GM21723 (cell line): ENCODE data around the gene PCYT1A.
"Not testable (repeated sequence)": the region's sequence is repeated elsewhere in the genome, so short reads cannot be mapped to it uniquely, and the experiment has no call there.

Experiments used
- ATAC-seq: cut with Tn5 transposase; IDR thresholded peaks from one replicate; pipeline ENCODE4 v1.9.1; 2021; ENCODE audit warnings: mild to moderate bottlenecking, moderate library complexity; ENCODE audit not compliant: unreplicated experiment

The PCYT1A gene

DNA sequence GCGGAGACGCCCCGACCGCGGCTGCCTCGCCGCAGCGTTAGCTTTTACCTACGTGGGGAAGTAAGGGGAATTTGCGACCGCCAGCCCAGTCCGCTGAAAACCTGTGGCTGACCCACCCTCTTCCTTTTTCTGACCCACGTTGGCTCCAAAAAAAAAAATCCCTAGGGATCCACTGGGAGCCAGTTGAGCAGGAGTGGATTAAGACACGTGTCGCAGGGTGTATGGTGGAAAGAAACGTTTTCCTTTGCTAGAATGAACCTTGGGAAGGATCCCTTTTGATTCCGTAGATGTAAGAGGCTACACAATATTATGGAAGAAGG lies 575 bp upstream of the PCYT1A start:
- ATAC-seq, result no peak

DNA sequence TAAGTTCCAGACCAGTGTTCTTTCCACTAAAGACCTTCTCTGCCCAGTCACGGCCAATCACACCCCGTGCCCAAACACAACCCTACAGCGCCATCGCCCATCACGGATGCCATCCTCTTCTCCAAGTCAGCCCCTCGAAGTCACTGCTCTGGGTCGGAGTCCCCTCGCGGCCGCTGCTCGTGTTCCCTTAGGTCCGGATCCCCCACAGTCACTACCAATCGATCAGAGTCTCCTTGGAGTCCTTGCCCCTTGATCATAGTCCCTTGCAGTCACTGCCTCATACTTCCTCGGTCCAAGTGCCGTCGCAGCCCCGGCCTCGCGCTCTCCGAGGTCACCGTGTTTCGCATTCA lies 461 bp downstream of the PCYT1A start:
- no peak for ATAC-seq

DNA sequence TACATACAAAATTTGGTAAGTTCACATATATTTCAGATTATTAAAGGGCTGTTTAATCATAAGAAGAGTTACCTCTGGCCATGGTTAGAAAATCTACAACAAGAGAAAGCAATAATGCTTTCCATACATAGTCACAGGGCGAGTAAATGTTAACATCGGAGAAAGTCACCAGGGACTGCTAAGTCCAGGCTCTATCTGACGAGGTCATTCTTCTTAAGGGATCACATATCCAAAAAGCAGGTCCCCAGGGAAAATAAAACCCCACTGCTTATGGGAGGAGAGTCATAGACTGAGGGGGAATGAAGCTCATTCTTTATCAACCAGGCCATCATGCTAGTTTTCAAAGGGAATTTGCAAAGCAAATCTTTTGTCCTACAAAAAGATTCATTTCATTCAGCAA lies 3.1 kb downstream of the PCYT1A start:
- no peak for ATAC-seq

DNA sequence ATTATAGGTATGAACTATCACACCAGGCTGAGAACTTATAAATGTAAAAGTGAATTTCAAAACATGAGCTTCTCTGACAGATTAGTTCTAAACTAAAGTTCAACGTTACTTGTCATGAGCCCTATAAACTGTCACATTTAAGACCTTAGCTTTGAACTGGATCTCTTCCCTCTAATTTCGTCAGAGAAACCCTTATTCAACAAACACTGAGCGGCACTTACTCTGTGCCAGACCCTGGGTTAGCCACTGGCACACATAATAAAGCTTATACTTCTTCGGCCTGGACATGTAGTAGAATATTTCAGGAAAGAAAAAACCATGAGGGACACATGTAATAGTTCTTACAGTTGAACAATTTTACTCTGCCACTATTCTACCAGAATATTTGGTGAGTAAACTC lies 5.6 kb downstream of the PCYT1A start:
- no peak for ATAC-seq

DNA sequence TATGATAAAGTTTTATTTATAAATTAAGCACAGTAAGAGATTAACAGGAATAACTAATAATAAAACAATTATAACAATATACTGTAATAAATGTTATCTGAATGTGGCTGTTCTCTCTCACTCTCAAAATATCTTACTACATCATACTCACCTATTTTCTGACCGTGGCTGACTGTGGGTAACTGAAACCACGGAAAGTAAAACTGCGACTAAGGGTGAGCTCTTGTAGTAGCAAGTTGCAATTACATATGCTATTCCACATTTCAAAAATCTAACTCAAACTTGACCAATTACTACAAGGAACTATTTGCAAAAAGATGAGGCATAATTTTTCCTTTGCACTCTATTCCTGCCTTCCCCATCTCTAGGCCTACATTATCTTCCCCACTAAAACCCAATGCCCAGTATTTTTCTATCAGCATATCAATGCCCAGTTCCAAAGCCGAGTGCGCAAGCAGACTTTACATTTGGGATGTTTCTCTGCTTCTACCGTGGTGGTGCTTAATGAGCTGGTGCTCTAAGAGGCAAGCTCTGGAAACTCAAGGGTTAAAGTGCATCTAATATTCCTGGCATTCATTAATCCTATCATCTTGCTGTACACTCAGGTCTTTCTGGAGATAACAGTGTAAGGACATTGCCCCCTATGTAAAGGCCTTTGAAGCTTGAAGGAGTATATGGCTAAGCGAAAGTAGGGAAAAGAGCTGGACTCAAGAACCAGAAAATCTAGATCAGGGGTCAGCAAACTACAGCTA lies 6.7 kb downstream of the PCYT1A start:
- peak; percentile 73 for ATAC-seq

DNA sequence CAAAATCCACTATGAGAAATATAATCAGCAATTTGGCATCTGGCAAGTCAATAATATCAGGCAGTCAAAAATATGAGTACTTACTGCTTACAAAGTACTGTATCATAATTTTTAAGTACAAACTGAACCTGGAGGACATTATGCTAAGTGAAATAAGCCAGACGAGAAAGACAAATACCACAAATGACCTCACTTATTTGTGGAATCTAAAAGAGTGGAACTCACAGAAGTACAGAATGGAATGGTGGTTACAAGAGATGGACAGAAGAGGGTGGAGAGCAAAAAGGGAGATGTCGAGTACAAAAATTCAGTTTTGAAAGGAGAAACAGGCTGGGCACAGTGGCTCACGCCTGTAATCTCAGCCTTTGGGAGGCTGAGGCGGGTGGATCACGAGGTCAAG lies 12.4 kb downstream of the PCYT1A start:
- ATAC-seq, result no peak

DNA sequence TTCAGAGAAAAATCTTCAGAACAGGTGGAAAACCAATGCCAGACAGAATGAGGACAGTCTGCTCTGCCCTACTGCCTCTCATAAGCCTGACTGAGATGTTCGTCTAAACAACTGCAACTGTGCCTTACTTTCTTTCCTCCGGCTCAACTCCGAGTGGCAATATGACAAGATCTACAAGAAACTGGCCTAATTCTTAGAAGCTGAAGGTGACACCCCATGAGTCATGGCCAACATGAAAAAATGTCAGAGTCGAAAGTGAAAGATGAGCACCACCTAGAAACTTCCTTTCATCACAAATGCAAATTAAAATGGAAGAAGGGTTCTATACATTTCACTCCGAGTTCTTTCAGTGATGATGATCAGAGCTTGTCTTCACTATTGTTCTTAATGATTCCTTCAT lies 12.9 kb downstream of the PCYT1A start:
- peak; percentile 87 for ATAC-seq

DNA sequence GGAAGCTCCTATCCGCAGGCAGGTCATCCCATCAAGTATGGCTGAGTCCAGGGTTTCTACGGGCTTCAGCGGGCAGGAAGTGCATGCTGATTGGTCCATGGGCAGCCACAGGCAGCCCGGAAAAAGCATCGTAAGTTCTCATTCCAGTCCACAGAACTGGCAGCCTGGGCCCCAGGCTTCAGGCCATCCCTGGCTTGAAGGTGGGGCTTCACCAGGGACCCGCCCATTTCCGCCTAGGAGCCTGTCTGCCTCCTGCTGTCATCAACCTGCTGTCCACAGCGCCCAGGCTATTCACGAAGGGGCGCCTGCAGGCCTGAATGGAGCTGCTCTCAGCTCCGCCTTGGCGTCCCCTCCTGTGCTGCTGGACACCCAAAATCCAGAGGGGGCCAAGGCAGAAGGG lies 13.9 kb downstream of the PCYT1A start:
- no peak for ATAC-seq

DNA sequence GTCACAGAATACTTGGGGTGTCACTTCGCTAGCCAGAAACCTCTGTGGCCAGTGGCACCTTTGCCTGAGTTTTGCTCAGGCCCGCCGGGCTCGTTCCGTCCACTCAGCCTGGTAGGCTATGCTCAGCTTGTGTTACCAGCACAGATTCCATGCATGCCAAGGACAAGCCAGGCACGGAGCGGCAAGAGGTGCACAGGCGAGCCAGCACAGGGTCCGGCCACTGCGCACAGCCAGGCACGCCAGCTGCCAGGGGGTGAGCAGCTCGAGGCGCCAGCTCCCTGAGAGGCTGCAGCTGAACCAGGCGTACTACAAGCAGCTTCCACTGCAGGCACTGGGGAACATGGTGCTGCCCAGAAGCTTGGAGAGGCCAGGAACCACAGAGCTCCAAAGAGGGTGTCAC lies 14.7 kb downstream of the PCYT1A start:
- ATAC-seq, result no peak

DNA sequence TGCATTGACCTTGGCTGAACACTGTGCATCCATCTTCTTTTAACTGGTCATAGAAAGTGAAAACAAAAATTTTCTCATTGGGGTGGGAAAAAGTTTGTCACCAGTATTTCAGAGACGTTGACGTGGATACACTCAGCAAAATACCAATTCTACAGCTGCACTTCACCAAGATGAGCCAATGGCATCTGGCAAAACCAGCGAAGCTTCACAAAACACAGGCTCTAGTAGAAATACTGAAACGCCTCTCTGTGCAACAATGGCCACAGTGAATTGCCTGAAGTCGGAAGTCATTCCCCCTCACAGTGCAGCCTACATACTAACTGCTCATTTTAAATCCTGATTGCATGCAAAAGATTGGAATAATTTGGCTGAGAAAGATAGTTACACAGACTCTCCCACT lies 17.0 kb downstream of the PCYT1A start:
- ATAC-seq, result no peak

DNA sequence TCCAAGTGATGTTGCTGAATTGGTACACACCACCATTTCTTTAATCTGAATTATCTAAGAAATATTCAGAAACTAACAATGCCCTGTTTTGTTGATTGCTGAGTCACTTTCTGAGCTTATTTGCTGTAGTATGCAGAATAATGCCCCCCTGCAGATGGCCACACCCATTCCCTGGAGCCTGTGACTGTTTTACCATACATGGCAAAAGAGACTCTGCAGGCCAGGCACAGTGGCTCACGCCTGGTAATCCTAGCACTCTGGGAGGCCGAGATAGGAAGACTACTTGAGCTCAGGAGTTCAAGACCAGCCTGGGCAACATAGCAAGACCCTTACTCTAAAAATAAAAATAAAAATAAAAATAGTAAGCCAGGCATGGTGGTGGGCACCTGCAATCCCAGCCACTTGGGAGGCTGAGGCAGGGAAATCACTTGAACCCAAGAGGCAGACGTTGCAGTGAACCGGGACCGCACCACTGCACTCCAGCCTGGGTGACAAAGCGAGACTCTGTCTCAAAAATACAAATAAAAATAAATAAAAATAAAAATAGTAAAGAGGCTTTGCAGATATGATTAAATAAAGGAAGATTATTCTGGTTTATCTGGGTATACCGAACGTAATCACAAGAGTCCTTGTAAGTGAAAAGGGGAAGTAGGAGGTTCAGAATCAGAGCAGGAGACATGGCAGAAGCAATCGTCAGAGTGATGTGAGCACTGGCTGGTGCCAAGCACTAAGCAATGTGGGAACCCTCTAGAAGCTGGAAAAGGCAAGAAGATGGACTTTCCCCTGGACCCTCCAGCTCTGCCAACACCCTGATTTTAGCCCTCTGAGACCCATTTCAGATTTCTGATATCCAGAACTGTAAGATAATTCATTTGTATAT lies 19.0 kb downstream of the PCYT1A start:
- ATAC-seq, result no peak

DNA sequence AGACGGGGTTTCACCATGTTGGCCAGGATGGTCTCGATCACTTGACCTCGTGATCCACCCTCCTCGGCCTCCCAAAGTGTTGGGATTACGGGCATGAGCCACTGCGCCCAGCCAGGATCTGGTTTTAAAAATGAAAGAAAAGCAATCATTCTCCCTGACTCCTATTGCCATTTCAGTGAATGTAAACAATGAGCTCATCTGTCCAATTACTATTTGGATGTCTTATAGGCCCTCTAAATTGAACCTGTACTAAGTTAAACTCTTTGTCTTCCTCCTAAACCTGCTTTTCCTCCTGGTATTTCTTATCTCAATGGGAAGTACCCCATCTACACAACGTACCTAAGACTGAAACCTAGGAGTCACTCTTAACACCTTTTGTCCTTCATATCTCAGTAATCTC lies 23.7 kb downstream of the PCYT1A start:
- ATAC-seq, result no peak

DNA sequence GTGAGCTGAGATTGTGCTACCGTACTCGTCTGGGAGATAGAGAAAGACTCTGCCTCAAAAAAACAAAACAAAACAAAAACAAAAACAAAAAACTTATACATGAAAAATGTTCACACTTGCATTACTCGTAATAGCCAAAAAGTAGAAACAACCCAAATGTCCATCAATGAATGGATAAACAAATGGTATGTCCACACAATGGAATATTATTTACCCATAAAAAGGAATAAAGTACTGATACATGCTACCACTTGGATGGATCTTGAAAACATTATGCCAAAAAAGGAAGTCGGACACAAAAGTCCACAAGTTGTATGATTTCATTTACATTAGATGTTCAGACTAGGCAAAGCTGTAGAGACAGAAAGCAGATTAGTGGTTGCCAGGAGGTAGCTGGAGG lies 26.7 kb downstream of the PCYT1A start:
- ATAC-seq, result no peak

DNA sequence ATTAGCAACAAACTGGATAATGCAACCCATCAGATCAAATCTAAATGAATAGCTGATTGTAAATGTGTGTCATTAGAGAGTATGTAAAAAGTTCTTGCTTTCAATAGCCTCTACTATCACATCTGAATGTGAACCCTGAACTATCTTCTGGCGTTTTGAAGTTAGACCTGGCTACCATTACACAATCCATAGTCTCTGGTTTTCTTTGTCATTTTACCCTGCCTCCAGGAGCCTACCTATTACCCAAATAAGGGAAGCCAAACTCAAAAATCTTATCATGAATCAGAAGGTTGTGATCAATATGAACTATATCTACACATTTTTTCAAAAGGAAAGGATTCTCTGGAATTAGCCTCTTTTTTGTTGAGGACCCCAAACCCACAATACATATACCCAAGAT lies 31.8 kb downstream of the PCYT1A start:
- no peak for ATAC-seq

DNA sequence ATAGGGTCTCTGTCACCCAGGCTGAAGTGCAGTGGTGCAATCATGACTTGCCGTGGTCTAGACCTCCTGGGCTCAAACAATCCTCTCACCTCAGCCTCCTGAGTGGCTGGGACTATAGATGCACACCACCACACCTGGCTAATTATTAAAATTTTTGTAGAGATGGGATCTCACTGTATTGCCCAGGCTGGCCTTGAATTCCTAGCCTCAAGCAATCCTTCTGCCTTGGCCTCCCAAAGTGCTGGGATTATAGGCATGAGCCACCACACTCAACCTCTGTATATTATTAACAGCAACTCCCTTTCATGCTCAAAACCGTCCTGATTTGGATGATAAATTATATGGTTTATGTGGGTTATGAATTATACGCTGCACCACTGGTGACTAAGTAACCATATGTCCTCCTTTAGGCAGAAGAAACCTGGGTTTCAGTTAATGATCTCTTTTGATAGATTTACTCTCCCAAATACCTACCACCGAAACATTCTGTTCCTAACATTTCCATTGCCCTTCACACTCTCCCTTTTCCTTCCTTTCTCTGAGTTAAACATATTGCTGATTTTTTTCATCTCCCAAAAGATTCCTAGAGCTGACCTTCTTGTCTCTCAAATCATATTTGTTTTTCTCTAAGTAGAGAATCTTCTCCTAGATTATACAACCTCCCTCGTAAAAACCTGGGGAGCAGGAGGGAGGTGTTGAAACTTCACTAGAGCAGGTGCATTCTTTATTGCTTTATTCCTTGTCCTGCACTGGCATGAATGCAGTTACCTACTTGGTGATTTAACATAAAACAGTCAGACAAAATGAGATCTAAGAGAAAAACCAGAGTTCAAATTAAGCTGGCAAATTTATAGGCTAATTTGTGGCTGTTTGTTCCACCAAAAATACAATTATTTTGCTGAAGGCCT lies 32.9 kb downstream of the PCYT1A start:
- no peak for ATAC-seq

DNA sequence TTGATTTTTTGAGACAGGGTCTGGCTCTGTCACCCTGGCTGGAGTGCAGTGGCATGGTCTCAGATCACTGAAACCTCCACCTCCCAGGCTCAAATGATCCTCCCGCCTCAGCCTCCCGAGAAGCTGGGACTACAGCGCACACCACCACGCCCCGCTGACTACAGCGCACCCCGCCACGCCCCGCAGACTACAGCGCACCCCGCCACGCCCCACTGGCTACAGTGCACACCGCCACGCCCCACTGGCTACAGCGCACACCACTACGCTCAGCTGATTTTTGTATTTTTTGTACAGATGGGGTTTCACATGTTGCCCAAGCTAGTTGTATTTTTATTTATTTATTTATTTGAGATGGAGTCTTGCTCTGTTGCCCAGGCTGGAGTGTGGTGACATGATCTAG lies 35.6 kb downstream of the PCYT1A start:
- no peak for ATAC-seq

DNA sequence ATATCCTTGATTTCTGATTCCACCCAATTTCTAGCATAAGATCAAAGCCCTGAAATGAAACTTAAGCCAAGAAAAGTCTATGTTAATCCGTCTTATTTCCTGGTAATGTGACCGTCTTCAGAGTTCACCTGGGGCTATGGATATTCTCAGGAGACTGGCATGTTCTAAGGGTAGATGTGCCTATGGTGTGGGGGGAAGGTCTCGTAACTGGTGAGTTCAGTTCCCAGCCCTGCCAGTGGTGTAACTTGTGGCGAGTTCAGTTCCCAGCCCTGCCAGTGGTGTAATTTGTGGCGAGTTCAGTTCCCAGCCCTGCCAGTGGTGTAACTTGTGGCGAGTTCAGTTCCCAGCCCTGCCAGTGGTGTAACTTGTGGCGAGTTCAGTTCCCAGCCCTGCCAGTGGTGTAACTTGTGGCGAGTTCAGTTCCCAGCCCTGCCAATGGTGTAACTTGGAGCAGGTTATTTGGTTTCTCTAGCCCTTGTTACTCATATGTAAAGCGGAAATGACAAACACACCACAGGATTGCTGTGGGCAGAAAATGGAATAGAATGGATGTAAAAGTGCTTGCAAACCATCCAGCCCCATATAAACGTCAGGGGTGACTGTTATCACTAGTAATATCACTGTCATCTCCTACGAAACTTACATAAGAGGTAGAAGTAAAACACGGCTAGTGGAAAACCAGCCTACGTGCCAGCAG lies 40.8 kb downstream of the PCYT1A start:
- no peak for ATAC-seq

DNA sequence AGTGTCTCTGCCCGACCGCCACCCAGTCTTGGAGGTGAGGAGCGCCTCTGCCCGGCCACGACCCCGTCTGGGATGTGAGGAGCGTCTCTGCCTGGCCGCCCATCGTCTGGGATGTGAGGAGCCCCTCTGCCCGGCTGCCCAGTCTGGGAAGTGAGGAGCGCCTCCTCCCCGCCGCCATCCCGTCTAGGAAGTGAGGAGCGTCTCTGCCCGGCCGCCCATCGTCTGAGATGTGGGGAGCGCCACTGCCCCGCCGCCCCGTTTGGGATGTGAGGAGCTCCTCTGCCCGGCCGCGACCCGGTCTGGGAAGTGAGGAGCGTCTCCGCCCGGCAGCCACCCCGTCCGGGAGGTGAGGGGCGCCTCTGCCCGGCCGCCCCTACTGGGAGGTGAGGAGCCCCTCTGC lies 43.4 kb downstream of the PCYT1A start:
- ATAC-seq, result not testable (repeated sequence)

DNA sequence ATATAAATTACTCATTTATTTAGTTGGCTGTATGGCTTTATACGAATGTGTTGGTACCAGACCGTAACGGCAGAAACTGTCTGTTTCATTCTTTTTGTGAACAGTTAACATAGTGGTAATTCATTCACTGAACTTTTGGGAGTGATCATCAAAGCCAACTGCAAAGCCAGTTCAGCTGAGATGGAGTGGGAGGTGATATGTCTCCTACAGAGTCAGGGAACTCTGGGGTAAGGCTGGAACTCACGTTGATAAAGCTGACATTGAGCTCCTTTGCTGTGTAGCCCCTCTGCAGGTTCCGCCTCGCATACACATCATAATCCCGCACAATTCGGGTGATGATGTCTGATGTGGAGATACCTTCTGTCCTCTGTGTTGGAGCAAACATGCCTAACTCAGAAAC lies 45.8 kb downstream of the PCYT1A start:
- ATAC-seq, result no peak

DNA sequence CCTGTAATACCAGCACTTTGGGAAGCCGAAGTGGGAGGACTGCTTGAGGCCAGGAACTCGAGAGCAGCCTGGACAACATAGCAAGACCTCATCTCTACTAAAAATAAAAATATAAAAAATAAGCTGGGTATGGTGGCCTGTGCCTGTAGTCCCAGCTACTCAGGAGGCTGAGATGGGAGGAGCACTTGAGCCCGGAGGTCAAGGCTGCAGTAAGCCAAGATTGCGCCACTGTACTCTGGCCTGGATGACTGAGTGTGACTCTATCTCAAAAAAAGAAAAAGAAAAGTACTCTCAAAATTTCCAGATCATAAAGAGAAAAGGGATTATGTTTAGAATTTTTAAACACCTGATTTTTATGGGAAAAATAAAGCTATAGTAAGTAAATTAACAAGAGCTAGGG lies 47.1 kb downstream of the PCYT1A start:
- no peak for ATAC-seq
